Uterus (tissue), 4 donors: Measurements from ENCODE around the gene FAM234A. TPM values are rescaled to one million over a fixed set of nuclear protein-coding genes. Genes with fewer than 3 reads are reported as not detected.

ENCODE experiments used
- DNase-seq, 2 donors: peaks; one replicate each; pipeline ENCODE4 v3.0.0-alpha.2; 2019 to 2020
- H3K27ac ChIP-seq, 2 donors: fragments of 200-600 bp; sonication (generic); 1 replicate in 1 of 2; 2 replicates in 1 of 2; pipeline ENCODE4 v1.5.1; 2016 to 2018
- H3K27me3 ChIP-seq, 2 donors: fragments of 200-600 bp; sonication (generic); one replicate each; pipeline ENCODE4 v1.5.1; 2018 to 2019; ENCODE audit warnings: control low read depth in 1 of 2
- H3K36me3 ChIP-seq, 2 donors: fragments of 200-600 bp; sonication (generic); one replicate each; pipeline ENCODE4 v1.5.1; 2019; ENCODE audit warnings: control low read depth in 1 of 2
- H3K4me1 ChIP-seq, 2 donors: fragments of 200-600 bp; sonication (generic); one replicate each; pipeline ENCODE4 v1.5.1; 2018 to 2019; ENCODE audit warnings: control low read depth in 1 of 2
- H3K4me3 ChIP-seq, 2 donors: fragments of 200-600 bp; sonication (generic); 1 replicate in 1 of 2; 2 replicates in 1 of 2; pipeline ENCODE4 v1.5.1; 2018 to 2019; ENCODE audit warnings: mild to moderate bottlenecking in 1 of 2
- H3K9me3 ChIP-seq, 2 donors: fragments of 200-600 bp; sonication (generic); one replicate each; pipeline ENCODE4 v1.5.1; 2019; ENCODE audit warnings: control low read depth in 1 of 2
- POLR2A ChIP-seq, 2 donors: fragments of 450-650 bp; IDR thresholded peaks; one replicate each; pipeline ENCODE4 v1.6.1; 2016; ENCODE audit warnings: antibody characterized with exemption in 2 of 2, mild to moderate bottlenecking in 1 of 2, moderate library complexity in 1 of 2
- intact Hi-C: fragments of 100-400 bp; cut with DNase I; formaldehyde crosslinking; loops from one replicate; pipeline ENCODE4 v1.15.1; 2023; ENCODE audit warnings: low total_unique reads
- total RNA-seq, 4 donors: library from RNA; depleted of rRNA in 3 of 4; stranded (reverse); fragments of >200 nt in 3 of 4; gene quantifications; one replicate each; pipeline versions ENCODE4 v1.1.0 to v1.2.4, GENCODE V29; 2014 to 2023
- TF ChIP-seq, protein P1 (sequence below), 4 experiments: fragments of 200-600 bp in 2 of 4; fragments of 450-650 bp in 2 of 4; sonication (generic) in 2 of 4; IDR thresholded peaks; one replicate each; pipeline ENCODE4 v1.5.1; 2016 to 2019; ENCODE audit warnings: antibody characterized with exemption in 4 of 4, mild to moderate bottlenecking in 2 of 4, moderate library complexity in 1 of 4
- donor health status: DM: yes; HTN: yes; CAD: no.

Gene FAM234A
- total RNA-seq, 4 donors from 2014 or later: 5.6 to 65.5 (median 30.1) TPM

DNA sequence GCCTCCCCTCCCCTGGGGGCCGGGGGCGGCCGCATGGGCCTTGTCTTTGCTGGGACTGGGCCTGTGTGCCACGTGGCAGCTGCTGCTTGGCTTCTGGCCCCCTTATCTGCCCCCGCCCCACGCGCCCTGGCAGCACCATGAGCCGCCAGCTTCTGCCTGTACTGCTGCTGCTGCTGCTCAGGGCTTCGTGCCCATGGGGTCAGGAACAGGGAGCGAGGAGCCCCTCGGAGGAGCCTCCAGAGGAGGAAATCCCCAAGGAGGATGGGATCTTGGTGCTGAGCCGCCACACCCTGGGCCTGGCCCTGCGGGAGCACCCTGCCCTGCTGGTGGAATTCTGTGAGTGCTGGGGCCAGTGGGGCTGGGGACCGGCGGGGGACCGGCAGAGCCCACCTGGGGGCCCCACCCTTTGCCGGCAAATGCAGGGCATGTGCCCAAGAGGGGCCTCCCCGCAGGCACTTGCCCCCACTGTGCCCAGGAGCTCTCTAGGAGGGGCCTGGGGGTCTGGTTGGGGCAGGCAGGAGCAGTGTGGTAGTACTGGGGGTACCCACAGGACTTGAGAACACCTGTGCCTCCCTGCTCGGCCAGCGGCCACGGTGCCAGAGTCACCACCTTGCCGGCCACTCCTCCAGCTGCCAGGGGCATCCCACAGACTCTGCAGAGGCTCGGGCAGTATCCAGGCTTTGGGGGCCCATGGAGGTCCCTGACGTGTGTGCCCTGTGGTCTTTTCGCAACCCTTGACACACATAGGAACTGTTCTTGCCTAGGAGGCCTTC is 48.6 kb downstream of the FAM234A start, which contains the start of gene PDIA2:
Gene PDIA2 (plus strand): TSS at position 132 of the 773 bp plus-strand sequence. CDS start 6 bp downstream, at position 138.
- peaks cover 3 to 8% of the 10 kb centered on the region in 2 donors for H3K27me3 ChIP-seq
- intact Hi-C loops: loop anchor here (10.0 kb wide), 1 partner anchor 62 kb away; no protein-coding TSS in a partner anchor
- no peak for DNase-seq
- H3K4me3 ChIP-seq: no peak within 1 kb of the TSS
- H3K27ac ChIP-seq: no peak within 1 kb of the TSS
- TF ChIP-seq, protein P1, sequence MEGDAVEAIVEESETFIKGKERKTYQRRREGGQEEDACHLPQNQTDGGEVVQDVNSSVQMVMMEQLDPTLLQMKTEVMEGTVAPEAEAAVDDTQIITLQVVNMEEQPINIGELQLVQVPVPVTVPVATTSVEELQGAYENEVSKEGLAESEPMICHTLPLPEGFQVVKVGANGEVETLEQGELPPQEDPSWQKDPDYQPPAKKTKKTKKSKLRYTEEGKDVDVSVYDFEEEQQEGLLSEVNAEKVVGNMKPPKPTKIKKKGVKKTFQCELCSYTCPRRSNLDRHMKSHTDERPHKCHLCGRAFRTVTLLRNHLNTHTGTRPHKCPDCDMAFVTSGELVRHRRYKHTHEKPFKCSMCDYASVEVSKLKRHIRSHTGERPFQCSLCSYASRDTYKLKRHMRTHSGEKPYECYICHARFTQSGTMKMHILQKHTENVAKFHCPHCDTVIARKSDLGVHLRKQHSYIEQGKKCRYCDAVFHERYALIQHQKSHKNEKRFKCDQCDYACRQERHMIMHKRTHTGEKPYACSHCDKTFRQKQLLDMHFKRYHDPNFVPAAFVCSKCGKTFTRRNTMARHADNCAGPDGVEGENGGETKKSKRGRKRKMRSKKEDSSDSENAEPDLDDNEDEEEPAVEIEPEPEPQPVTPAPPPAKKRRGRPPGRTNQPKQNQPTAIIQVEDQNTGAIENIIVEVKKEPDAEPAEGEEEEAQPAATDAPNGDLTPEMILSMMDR (IDR thresholded peaks at IDR 0.05): no peak
- no peak for TF ChIP-seq POLR2A (IDR thresholded peaks at IDR 0.05)
- no peaks in the 10 kb centered on the region for H3K9me3 ChIP-seq
- H3K36me3 ChIP-seq: no peaks in the 10 kb centered on the region
- peaks cover 0 to 9% of the 10 kb centered on the region in 2 donors for H3K4me1 ChIP-seq

DNA sequence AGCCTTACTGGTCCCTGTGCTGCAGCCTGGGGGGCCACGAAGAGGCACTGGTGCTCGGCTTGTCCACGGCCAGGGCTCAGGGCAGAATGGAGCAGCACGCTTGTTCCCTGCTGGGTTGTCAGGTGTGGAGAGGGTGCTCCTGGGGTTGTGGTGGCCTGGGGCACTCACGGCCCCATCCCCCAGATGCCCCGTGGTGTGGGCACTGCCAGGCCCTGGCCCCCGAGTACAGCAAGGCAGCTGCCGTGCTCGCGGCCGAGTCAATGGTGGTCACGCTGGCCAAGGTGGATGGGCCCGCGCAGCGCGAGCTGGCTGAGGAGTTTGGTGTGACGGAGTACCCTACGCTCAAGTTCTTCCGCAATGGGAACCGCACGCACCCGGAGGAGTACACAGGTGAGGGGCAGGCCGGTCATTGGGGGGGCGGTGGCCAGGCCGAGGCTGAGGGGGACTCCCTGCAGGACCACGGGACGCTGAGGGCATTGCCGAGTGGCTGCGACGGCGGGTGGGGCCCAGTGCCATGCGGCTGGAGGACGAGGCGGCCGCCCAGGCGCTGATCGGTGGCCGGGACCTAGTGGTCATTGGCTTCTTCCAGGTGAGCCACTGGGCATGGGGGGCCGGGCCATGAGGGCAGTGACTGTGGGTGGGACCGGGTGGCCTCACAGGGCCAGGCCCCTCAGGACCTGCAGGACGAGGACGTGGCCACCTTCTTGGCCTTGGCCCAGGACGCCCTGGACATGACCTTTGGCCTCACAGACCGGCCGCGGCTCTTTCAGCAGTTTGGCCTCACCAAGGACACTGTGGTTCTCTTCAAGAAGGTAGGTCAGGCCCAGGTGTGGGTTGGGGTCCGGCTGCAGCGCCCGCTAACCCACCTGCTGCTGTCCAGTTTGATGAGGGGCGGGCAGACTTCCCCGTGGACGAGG is 49.8 kb downstream of the FAM234A start:
- DNase-seq: no peak
- Histone ChIP-seq H3K4me1 (peaks cover 0 to 9% of the 10 kb centered on the region in 2 donors), H3K9me3 (no peaks in the 10 kb centered on the region), H3K4me3 (no peak overlapping the region), H3K27ac (no peak overlapping the region), H3K27me3 (peaks cover 3 to 8% of the 10 kb centered on the region in 2 donors), H3K36me3 (no peaks in the 10 kb centered on the region)
- intact Hi-C loops: loop anchor here (10.0 kb wide), 1 partner anchor 60 kb away; no protein-coding TSS in a partner anchor
- TF ChIP-seq, protein P1 (IDR thresholded peaks at IDR 0.05): no peak
- no peak for TF ChIP-seq POLR2A (IDR thresholded peaks at IDR 0.05)

DNA sequence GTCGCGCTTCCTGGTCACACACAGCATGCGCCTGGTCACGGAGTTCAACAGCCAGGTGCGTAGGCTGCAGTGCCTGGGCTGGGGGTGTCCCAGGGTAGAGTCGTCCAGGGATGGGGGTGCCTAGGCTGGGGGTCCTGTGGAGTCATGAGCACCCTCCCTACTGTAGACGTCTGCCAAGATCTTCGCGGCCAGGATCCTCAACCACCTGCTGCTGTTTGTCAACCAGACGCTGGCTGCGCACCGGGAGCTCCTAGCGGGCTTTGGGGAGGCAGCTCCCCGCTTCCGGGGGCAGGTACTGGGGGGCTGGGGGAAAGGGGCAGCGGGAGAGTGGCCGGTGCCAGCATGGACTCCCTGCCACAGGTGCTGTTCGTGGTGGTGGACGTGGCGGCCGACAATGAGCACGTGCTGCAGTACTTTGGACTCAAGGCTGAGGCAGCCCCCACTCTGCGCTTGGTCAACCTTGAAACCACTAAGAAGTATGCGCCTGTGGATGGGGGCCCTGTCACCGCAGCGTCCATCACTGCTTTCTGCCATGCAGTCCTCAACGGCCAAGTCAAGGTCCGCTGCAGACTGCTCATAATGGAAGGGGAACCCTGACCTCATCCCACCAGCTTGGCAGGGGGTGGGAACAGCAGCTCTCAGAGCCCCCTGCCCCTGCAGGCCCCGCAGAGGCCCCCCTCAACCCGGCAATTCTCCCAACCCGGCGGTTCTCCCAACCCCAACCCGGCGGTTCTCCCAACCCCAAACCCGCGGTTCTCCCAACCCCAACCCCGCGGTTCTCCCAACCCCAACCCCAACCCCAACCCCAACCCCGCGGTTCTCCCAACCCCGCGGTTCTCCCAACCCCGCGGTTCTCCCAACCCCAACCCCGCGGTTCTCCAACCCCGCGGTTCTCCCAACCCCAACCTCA is 50.8 kb downstream of the FAM234A start:
- DNase-seq: no peak
- Histone ChIP-seq H3K36me3 (no peaks in the 10 kb centered on the region), H3K4me1 (peaks cover 0 to 5% of the 10 kb centered on the region in 2 donors), H3K9me3 (no peaks in the 10 kb centered on the region), H3K27ac (no peak overlapping the region), H3K27me3 (peaks cover 3 to 8% of the 10 kb centered on the region in 2 donors), H3K4me3 (no peak overlapping the region)
- intact Hi-C loops: loop anchor here (10.0 kb wide), 1 partner anchor 59 kb away; no protein-coding TSS in a partner anchor
- TF ChIP-seq POLR2A (IDR thresholded peaks at IDR 0.05): no peak
- TF ChIP-seq, protein P1 (IDR thresholded peaks at IDR 0.05): no peak

DNA sequence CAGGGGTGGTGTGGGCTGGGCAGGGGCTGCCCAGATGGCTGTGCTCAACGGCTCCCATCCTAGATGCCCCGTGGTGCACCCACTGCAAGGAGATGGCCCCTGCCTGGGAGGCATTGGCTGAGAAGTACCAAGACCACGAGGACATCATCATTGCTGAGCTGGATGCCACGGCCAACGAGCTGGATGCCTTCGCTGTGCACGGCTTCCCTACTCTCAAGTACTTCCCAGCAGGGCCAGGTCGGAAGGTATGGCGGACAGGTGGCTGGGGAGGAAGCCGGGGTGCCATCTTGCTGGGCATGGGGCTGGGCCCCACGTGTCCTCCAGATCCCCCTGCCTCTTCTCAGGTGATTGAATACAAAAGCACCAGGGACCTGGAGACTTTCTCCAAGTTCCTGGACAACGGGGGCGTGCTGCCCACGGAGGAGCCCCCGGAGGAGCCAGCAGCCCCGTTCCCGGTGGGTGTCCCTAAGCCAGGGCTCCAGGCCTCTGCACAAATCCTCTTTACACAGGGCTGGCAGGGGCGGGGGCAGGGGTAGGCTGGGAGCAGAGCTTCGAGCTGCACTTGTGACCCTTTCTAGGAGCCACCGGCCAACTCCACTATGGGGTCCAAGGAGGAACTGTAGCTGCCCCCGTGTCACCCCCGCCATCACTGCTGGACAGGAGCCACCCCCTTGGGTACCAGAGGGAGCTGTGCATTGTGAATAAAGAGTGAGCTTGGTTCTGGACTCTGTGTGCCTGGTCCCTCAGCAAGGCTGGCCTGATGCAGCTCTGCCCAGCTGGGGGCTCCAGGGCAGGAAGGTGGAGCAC is 52.1 kb downstream of the FAM234A start:
- H3K36me3 ChIP-seq: no peaks in the 10 kb centered on the region
- TF ChIP-seq, protein P1 (IDR thresholded peaks at IDR 0.05): no peak
- no peak for TF ChIP-seq POLR2A (IDR thresholded peaks at IDR 0.05)
- no peak overlapping the region for H3K27ac ChIP-seq
- H3K9me3 ChIP-seq: no peaks in the 10 kb centered on the region
- H3K4me3 ChIP-seq: no peak overlapping the region
- no peaks in the 10 kb centered on the region for H3K27me3 ChIP-seq
- intact Hi-C loops: loop anchor here (10.0 kb wide), 1 partner anchor 58 kb away; no protein-coding TSS in a partner anchor
- DNase-seq: no peak
- H3K4me1 ChIP-seq: no peaks in the 10 kb centered on the region
